AG09319 (cell line): Measurements from ENCODE around the gene BHLHE23.

ENCODE experiments used
- DNase-seq: peaks from one replicate; pipeline ENCODE4 v3.0.0-alpha.2; 2010; ENCODE audit warnings: low read depth; ENCODE audit errors: extremely low read depth
- CTCF ChIP-seq: IDR thresholded peaks from 2 replicates; pipeline ENCODE4 v1.5.1; 2011; ENCODE audit warnings: low read depth, mild to moderate bottlenecking, inconsistent platforms, low read length, moderate library complexity

The BHLHE23 gene

GRCh38 chr20:63015662-63016361, 9.0 kb upstream of the BHLHE23 start:
- DNase-seq: no peak
- TF ChIP-seq CTCF: no peak

GRCh38 chr20:63015147-63015661, 8.4 kb upstream of the BHLHE23 start:
- no peak for TF ChIP-seq CTCF
- no peak for DNase-seq

- no peak for TF ChIP-seq CTCF
- no peak for DNase-seq
Observed at GRCh38 chr20:63014710-63015109, 7.9 kb upstream of the BHLHE23 start.

GRCh38 chr20:63014287-63014686, 7.5 kb upstream of the BHLHE23 start:
- TF ChIP-seq CTCF: no peak
- DNase-seq: no peak

- DNase-seq: no peak
- TF ChIP-seq CTCF: no peak
Observed at GRCh38 chr20:63013207-63013606, 6.4 kb upstream of the BHLHE23 start.

- no peak for TF ChIP-seq CTCF
- no peak for DNase-seq
Observed at GRCh38 chr20:63011798-63012197, 5.0 kb upstream of the BHLHE23 start.

- DNase-seq: no peak
Observed at GRCh38 chr20:63009988-63010769, 3.4 kb upstream of the BHLHE23 start.

More at GRCh38 chr20:63009988-63010769, 3.4 kb upstream of the BHLHE23 start:
- TF ChIP-seq CTCF: no peak
